ENCODE measurements around the gene SHB.

The SHB gene

DNA sequence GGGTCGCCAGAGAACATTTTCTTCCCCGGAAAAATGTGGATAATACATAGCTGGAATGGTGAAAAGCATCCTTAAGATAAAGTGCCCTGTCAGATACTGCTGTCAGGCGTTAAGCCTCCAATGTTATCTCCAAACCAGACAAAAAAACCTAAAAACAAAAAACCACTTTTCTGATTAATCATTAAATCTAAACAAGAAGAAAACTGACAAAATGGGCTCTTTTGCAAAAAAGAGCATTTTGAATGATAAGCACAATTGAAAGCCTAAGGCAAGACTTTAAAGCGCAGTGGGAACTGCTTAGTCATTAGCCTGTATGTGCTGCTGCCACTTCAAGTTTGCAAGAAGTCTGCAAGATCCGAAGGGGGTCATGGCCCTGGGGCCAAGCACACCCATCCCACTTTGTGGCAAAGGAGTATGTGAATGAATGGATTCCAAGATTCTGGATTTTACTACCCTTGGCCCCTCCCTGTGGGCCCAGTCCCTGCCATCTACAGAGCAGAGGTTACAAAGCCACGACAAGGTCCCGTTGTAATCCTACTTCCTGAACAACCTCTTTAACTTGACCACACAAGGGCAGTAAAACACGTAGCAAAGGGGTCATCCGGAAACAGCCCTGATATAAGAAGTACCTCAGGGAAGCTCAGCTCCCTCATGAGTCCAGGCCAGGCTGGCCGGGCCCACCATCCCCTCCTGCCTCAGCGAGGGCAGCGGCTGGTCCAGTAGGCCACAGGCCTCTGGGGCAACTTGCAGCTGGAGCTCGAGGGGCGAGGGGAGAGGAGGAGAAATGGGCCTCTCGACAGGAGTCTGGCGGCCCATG, 29.7 kb downstream of the SHB start:
- DNase-seq, result peak; percentile 69
- Histone ChIP-seq H3K27me3 (ENCODE audit: insufficient read depth, low read length, poor library complexity) (no peaks in the 10 kb centered on the region), H3K79me1 (ENCODE audit: low read length) (peaks cover 46% of the 10 kb centered on the region), H4K5ac (ENCODE audit: low read length) (no peak overlapping the region), H2AK5ac (ENCODE audit: low read length) (no peak overlapping the region), H4K8ac (ENCODE audit: low read depth, low read length) (no peak overlapping the region), H3K4me2 (ENCODE audit: low read length) (no peak overlapping the region), H3K18ac (ENCODE audit: low read length) (peak overlapping the region; percentile 20), H3K4me1 (ENCODE audit: control insufficient read depth, low read depth, low read length) (peaks cover 15% of the 10 kb centered on the region), H3K56ac (ENCODE audit: low read length) (peak overlapping the region; percentile 6), H2BK120ac (ENCODE audit: low read depth, low read length) (no peak overlapping the region), H3K9ac (ENCODE audit: low read length) (no peak overlapping the region), H3K4me3 (ENCODE audit: low read length) (no peak overlapping the region), H2BK15ac (replicated peaks; ENCODE audit: low read depth) (no peak overlapping the region), H3K36me3 (ENCODE audit: control insufficient read depth, insufficient read depth, low read length) (no peaks in the 10 kb centered on the region), H3K4ac (ENCODE audit: low read depth, low read length) (peak overlapping the region; percentile 46), H3K27ac (ENCODE audit: low read depth, low read length) (peak overlapping the region; percentile 83), H3K23ac (ENCODE audit: low read length) (no peak overlapping the region), H2BK5ac (ENCODE audit: low read length) (no peak overlapping the region), H3K79me2 (ENCODE audit: control insufficient read depth, insufficient read depth, low read length) (peaks cover 91% of the 10 kb centered on the region)
- no CpG with 5 or more reads among the region's 16 CpGs for WGBS (ENCODE audit: extremely low coverage, insufficient coverage, low lambda C conversion rate)

DNA sequence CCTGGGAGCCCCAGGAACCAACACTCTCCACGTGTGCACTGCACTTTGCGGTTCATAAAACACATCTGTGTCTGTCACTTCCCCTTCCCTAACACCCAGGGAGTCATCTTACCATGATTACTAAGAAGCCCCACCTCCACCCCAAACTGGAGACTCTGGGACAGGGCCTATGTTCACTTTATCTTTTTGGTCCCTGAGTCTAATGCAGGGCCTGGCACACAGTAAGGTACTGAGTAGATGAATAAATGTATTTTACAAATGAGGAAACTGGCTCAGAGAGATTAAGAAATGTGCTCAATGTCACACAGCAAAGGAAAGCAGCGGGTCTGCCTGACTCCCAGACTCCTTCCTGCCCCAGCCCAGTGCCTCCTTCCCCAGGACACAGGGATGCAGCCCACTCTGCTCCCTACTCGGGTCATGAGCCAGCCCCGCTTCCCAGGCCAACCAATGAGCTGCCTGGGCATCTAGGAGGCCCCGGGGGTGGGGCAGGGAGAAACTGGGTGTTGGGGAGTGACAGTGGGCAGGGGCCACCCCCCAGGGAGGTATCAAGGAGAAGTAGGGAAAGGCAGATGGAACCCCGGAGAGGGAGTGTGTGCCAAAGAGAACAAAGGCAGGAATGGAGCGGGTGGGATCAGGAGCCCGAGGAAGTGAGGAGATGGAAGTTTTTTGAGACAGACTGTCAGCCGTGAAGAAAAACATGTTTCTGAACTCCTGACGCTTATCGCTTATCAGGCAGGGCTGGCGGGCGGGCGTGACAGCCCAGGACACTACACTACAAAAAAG, 30.5 kb downstream of the SHB start:
- H4K8ac ChIP-seq (ENCODE audit: low read depth, low read length), result no peak overlapping the region
- peak; percentile 55 for DNase-seq
- no CpG with 5 or more reads among the region's 15 CpGs for WGBS (ENCODE audit: extremely low coverage, insufficient coverage, low lambda C conversion rate)

DNA sequence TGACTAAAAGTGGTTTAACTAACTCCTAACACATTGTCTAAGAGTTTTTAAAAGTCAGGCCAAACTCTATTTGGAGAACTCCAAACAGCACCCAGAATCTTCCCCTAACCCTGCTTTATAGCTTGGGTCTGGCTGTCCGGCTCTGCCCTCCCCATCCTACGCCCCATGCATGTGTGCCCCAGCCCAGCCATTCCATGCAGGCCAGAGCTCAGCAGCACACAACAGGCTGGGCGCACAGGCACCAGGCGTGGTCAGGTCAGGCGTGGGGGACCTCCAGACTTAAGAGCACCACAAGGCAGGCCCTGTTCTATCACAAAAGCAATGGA, 31.1 kb downstream of the SHB start:
- Histone ChIP-seq H3K4me1 (ENCODE audit: control insufficient read depth, low read depth, low read length) (peaks cover 13% of the 10 kb centered on the region), H3K18ac (ENCODE audit: low read length) (no peak overlapping the region), H3K27ac (ENCODE audit: low read depth, low read length) (no peak overlapping the region), H3K79me2 (ENCODE audit: control insufficient read depth, insufficient read depth, low read length) (peaks cover 93% of the 10 kb centered on the region), H2BK15ac (replicated peaks; ENCODE audit: low read depth) (no peak overlapping the region), H4K8ac (ENCODE audit: low read depth, low read length) (no peak overlapping the region), H3K23ac (ENCODE audit: low read length) (no peak overlapping the region), H2BK5ac (ENCODE audit: low read length) (no peak overlapping the region), H3K36me3 (ENCODE audit: control insufficient read depth, insufficient read depth, low read length) (no peaks in the 10 kb centered on the region), H3K56ac (ENCODE audit: low read length) (no peak overlapping the region), H3K4me2 (ENCODE audit: low read length) (no peak overlapping the region), H2AK5ac (ENCODE audit: low read length) (no peak overlapping the region), H2BK120ac (ENCODE audit: low read depth, low read length) (no peak overlapping the region), H3K27me3 (ENCODE audit: insufficient read depth, low read length, poor library complexity) (no peaks in the 10 kb centered on the region), H3K4me3 (ENCODE audit: low read length) (no peak overlapping the region), H3K4ac (ENCODE audit: low read depth, low read length) (no peak overlapping the region), H4K5ac (ENCODE audit: low read length) (no peak overlapping the region), H3K9ac (ENCODE audit: low read length) (no peak overlapping the region), H3K79me1 (ENCODE audit: low read length) (peaks cover 43% of the 10 kb centered on the region)
- no peak for DNase-seq
- no CpG with 5 or more reads among the region's 5 CpGs for WGBS (ENCODE audit: extremely low coverage, insufficient coverage, low lambda C conversion rate)

More for the DNA sequence above, 30.5 kb downstream of the SHB start:
- H3K4ac ChIP-seq (ENCODE audit: low read depth, low read length), result peak overlapping the region; percentile 46
- H2BK15ac ChIP-seq (replicated peaks; ENCODE audit: low read depth), result no peak overlapping the region
- H2BK120ac ChIP-seq (ENCODE audit: low read depth, low read length), result no peak overlapping the region
- peaks cover 15% of the 10 kb centered on the region for H3K4me1 ChIP-seq (ENCODE audit: control insufficient read depth, low read depth, low read length)
- H3K4me2 ChIP-seq (ENCODE audit: low read length), result no peak overlapping the region
- peaks cover 44% of the 10 kb centered on the region for H3K79me1 ChIP-seq (ENCODE audit: low read length)
- H3K27me3 ChIP-seq (ENCODE audit: insufficient read depth, low read length, poor library complexity), result no peaks in the 10 kb centered on the region
- H3K4me3 ChIP-seq (ENCODE audit: low read length), result no peak overlapping the region
- no peak overlapping the region for H3K56ac ChIP-seq (ENCODE audit: low read length)
- H3K79me2 ChIP-seq (ENCODE audit: control insufficient read depth, insufficient read depth, low read length), result peaks cover 92% of the 10 kb centered on the region
- no peaks in the 10 kb centered on the region for H3K36me3 ChIP-seq (ENCODE audit: control insufficient read depth, insufficient read depth, low read length)
- H3K23ac ChIP-seq (ENCODE audit: low read length), result no peak overlapping the region
- no peak overlapping the region for H4K5ac ChIP-seq (ENCODE audit: low read length)
- no peak overlapping the region for H2AK5ac ChIP-seq (ENCODE audit: low read length)
- H2BK5ac ChIP-seq (ENCODE audit: low read length), result no peak overlapping the region
- H3K9ac ChIP-seq (ENCODE audit: low read length), result no peak overlapping the region
- no peak overlapping the region for H3K18ac ChIP-seq (ENCODE audit: low read length)
- H3K27ac ChIP-seq (ENCODE audit: low read depth, low read length), result peak overlapping the region; percentile 66

DNA sequence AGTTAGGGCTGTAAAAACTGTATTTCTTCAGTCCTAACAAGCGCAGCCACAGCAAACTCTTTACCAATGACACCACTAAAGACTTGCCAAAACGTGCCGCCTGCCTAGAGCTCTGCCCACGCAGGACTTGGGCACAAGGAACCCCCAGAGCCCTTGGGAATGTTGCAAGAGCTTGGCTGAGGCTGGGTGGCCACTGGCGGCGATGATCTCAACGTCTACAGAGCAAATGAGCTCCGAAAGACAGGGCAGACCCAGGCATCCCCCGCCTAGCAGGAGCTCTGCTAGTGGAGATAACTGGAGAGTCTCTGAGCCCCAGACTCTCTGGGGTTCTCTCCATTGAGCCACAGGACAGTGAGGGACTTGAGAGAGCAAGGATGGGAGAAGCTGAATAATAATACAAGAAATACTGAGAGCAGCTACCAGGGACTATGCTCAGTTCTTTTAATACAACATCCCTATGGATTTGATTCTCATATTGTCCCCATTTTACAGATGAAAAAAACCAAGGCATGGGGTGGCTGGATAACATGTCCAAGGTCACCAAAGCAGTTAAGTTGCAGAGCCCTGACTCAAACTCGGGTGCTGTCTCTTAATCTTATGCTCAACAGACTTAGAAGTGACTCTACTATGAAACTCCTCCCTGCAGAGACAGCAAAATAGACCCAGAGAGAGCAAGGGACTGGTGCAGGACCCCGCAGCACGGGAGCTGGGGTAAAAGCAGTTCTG, 32.5 kb downstream of the SHB start:
- H2AK5ac ChIP-seq (ENCODE audit: low read length), result no peak overlapping the region
- H3K9ac ChIP-seq (ENCODE audit: low read length), result no peak overlapping the region
- no peak overlapping the region for H3K56ac ChIP-seq (ENCODE audit: low read length)
- no peak overlapping the region for H2BK5ac ChIP-seq (ENCODE audit: low read length)
- H3K27ac ChIP-seq (ENCODE audit: low read depth, low read length), result no peak overlapping the region
- H3K79me1 ChIP-seq (ENCODE audit: low read length), result peaks cover 46% of the 10 kb centered on the region
- H4K5ac ChIP-seq (ENCODE audit: low read length), result no peak overlapping the region
- no peak overlapping the region for H2BK120ac ChIP-seq (ENCODE audit: low read depth, low read length)
- H3K18ac ChIP-seq (ENCODE audit: low read length), result no peak overlapping the region
- H3K27me3 ChIP-seq (ENCODE audit: insufficient read depth, low read length, poor library complexity), result no peaks in the 10 kb centered on the region
- H3K36me3 ChIP-seq (ENCODE audit: control insufficient read depth, insufficient read depth, low read length), result no peaks in the 10 kb centered on the region
- no peak overlapping the region for H3K4me3 ChIP-seq (ENCODE audit: low read length)
- H3K4ac ChIP-seq (ENCODE audit: low read depth, low read length), result no peak overlapping the region
- peaks cover 11% of the 10 kb centered on the region for H3K4me1 ChIP-seq (ENCODE audit: control insufficient read depth, low read depth, low read length)
- H3K23ac ChIP-seq (ENCODE audit: low read length), result no peak overlapping the region
- no CpG with 5 or more reads among the region's 12 CpGs for WGBS (ENCODE audit: extremely low coverage, insufficient coverage, low lambda C conversion rate)
- H3K4me2 ChIP-seq (ENCODE audit: low read length), result no peak overlapping the region
- H2BK15ac ChIP-seq (replicated peaks; ENCODE audit: low read depth), result no peak overlapping the region
- no peak overlapping the region for H4K8ac ChIP-seq (ENCODE audit: low read depth, low read length)
- peaks cover 92% of the 10 kb centered on the region for H3K79me2 ChIP-seq (ENCODE audit: control insufficient read depth, insufficient read depth, low read length)
- DNase-seq, result no peak

DNA sequence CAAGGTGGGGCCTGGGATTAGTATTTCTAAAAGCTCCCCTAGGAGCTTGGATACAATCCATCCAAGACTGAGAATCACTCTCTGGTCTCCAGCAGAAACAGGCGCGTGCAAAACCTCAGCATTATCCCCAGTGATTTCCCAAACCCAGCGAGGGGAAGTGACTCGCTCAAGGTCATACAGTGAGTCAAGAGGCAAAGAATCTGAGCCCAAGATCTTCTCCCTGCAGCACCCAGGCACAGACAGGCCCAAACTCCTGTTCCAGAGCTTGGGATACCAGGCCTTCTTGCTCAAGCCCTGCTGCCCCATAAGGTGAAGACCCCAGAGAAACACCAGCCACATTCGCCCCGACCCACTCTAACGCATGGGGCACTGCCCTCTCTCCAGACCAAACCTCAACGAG, 33.2 kb downstream of the SHB start:
- Histone ChIP-seq H3K27me3 (ENCODE audit: insufficient read depth, low read length, poor library complexity) (no peaks in the 10 kb centered on the region), H3K4me1 (ENCODE audit: control insufficient read depth, low read depth, low read length) (peaks cover 11% of the 10 kb centered on the region), H3K4me3 (ENCODE audit: low read length) (no peak overlapping the region), H3K79me2 (ENCODE audit: control insufficient read depth, insufficient read depth, low read length) (peaks cover 89% of the 10 kb centered on the region), H4K5ac (ENCODE audit: low read length) (no peak overlapping the region), H4K8ac (ENCODE audit: low read depth, low read length) (no peak overlapping the region), H2BK5ac (ENCODE audit: low read length) (no peak overlapping the region), H2AK5ac (ENCODE audit: low read length) (no peak overlapping the region), H2BK120ac (ENCODE audit: low read depth, low read length) (no peak overlapping the region), H3K27ac (ENCODE audit: low read depth, low read length) (no peak overlapping the region), H3K23ac (ENCODE audit: low read length) (no peak overlapping the region), H3K79me1 (ENCODE audit: low read length) (peaks cover 42% of the 10 kb centered on the region), H3K4ac (ENCODE audit: low read depth, low read length) (no peak overlapping the region), H2BK15ac (replicated peaks; ENCODE audit: low read depth) (no peak overlapping the region), H3K36me3 (ENCODE audit: control insufficient read depth, insufficient read depth, low read length) (no peaks in the 10 kb centered on the region), H3K4me2 (ENCODE audit: low read length) (no peak overlapping the region), H3K56ac (ENCODE audit: low read length) (no peak overlapping the region), H3K18ac (ENCODE audit: low read length) (no peak overlapping the region), H3K9ac (ENCODE audit: low read length) (no peak overlapping the region)
- no CpG with 5 or more reads among the region's 8 CpGs for WGBS (ENCODE audit: extremely low coverage, insufficient coverage, low lambda C conversion rate)
- DNase-seq, result no peak

All from mesendoderm (in vitro differentiated cells).